ENCODE results near the gene CACNA2D3.

The CACNA2D3 gene

DNA sequence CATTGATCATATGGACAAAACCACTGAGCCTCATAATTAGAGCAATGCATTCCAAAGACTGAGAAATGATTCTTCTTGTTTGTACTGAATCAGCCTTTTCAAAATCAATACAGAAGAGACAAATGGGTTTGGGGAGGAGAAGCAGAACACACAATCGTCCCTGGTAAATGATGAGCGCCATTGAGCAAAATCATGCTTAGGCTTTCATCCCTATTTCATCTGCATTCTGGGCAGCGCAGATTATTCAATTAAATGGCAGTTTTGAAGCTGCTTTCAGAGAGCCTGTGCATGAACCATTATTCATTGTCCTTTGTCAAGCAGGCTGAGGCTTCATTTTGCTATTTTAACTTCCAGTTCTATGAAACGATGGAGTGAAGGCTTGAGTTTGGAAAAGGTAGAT, 371.9 kb downstream of the CACNA2D3 start:
- no peak for DNase-seq

DNA sequence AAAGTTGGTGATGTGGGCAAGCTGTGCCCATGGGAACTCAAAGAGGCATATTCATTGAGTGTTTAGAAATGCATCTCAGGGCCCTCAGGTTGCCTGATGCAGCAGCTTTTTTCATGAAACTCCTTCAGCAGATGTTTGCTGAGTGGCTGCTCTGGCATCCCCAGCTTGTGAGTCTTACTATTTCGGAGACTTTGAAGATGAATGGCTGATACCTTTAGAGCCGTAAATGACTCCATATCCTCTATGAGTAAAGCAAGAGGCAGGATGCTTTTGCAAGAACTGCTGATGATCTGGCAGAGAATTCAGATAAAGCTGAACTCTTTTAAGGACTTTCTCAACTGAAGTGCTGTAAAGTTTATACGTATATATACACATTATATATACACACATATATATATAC, 384.3 kb downstream of the CACNA2D3 start:
- DNase-seq, result no peak

DNA sequence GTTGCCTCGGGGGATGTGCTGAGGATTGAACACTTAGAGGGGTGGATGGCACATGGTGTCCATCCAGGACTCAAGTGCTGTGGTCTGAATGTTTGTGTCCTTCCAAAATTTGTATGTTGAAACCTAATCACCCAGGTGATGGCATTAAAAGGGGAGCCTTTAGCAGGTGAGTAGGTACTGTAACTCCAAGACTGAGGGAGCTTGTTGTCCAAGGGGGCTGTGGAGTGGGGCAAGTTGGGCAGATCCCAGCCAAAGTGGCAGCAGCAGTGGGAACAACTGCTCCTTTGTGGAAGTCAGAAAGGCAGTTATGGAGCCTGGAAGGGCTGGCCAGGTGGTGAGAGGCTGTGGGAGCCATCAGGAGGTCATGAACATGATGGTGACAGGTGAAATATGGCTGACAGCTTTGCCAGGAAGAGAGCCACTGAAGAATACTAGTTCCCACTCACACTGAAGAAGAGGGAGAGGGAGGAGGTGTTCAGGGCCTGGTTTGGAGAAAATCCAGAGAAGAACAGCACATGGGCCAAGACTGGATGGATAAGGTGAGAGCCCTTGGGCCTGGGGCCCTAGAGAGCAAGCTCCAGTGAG, 385.6 kb downstream of the CACNA2D3 start:
- no peak for DNase-seq

DNA sequence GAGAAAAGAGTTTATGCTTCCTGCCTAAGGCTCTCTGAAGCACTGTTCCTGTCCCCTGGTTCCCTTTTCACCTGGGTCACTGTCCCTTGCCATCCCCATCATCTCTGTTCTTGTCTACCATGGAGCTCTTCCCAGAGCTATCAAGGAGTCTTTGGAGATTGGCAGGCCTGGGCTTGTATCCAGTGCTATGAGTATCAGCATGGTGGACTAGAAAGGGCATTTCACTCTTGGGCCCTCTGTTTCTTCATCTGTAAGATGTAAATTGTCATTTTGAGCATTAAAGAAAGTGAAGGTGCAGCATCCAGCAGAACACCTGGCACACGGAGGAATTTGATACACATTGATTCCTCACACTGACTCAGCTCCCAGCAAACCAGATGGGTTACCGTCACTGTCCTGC, 388.2 kb downstream of the CACNA2D3 start:
- no peak for DNase-seq

DNA sequence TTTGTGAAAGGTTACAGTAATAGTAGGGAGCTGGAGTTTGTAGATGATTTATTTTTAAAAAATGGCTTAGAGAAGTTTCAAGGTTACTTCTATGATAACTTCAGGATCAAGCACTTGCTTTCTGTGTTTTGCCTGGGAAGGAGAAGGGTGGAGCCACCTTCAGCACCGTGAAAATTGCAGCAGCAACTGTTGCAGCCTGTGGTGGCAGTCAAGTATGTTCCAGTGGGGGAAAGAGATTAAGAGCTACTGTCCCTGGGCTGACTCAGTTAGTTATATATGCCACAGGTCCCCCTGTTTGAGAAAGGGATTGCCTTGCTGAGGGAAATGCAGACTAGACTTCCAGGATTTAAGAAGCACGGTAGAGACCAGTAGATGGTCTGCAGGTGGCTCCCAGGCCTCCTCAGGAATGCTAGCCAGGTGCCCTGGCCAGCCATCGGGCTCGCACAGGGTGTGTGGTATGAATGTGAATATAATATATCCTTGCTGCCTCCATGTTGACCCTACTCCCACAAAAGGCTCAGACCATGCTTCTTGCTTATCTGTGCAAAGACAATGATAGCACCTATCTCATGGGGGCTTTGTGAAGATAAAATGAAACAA, 389.5 kb downstream of the CACNA2D3 start:
- DNase-seq, result no peak

DNA sequence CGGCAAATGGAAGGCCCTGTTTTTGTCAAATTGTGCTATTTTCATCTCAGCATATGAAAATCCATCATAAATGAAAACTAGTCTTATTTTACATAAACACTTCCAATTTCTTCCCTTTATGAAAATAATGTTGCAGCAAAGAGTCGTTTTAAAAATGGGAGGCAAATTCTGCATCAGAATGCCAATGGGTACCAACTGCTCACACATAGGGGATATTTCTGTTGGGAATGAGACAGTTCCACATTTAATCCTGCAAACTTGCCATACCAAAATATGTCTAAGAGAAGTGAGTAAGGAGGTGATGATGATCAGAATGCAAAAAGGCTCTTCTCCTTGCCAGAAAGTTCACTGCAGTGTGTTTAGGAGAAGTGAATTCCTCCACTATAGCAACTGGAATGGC, 391.7 kb downstream of the CACNA2D3 start:
- DNase-seq, result no peak

DNA sequence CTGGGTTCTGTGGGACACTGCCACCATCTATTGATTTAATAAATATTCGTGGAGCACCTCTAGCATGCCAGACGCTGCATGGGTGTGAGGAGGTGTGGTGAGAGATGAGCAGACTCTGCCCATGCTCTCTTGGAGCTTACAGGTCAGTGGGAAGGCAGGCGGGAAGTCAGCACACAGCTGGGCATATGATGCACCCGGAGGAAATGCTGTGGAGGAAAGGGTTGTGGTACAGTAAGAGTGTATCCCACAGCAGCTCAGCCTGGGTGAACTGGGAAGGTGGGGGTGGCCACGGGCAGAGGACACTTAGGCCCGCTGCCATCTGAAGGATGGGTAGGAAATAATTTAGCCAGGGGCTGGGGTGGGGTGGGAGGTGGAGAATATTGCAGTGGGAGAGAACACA, 392.1 kb downstream of the CACNA2D3 start:
- DNase-seq, result no peak

DNA sequence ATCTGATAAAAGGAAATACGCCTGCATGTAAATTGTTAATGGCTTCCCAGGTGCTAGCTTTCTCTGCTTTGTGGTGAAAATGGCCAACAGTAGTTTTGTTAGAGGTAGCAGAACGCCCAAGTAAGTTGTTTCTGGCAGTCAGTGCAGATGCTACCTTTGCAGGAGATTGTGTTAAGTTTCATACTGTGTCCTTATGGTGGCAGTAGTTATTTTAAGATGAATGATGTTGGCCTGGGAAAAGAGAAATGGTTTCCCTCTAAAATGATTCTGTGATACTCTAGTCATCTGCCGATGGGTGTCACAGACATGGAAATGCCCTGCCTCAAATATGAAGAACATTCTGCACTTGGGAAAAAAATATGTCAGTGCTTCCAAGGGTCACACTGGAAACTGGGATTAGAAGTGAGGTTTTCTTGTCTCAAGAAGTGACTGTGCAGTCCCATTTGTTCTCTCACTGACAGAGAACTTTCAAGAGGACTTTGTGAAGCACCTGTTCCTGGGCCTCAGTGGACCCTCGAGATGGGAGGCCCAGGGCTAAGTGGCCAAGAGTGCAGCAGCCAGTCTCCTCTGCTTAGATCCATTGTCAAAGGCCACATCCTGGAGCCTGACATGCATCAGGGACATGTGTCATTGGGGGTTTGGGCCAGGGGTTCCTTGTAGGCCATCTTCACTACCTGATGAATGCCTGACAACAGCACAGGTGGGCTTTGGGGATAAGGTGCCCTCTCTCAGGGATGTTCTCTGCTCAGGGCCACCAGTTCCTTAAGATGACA, 393.3 kb downstream of the CACNA2D3 start:
- DNase-seq, result no peak

DNA sequence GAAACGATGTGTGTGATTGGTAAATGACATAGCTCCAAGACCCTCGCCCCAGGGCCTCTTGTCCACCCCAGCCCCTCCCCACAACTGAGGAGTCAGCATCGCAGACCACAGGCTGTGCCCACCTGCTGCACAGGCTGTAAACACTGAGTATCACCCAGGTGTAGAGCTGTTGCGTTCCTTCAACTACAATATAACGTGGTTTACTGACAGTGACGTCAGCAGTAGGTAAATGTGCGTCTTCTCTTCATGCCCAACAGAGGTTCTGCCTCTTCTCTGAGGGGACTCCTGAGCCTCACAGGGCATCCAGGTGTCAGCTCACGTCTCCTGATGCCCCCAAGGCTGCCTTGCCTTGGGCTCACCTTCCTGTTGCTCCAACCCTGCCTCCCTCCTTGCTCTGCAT, 395.1 kb downstream of the CACNA2D3 start:
- no peak for DNase-seq

DNA sequence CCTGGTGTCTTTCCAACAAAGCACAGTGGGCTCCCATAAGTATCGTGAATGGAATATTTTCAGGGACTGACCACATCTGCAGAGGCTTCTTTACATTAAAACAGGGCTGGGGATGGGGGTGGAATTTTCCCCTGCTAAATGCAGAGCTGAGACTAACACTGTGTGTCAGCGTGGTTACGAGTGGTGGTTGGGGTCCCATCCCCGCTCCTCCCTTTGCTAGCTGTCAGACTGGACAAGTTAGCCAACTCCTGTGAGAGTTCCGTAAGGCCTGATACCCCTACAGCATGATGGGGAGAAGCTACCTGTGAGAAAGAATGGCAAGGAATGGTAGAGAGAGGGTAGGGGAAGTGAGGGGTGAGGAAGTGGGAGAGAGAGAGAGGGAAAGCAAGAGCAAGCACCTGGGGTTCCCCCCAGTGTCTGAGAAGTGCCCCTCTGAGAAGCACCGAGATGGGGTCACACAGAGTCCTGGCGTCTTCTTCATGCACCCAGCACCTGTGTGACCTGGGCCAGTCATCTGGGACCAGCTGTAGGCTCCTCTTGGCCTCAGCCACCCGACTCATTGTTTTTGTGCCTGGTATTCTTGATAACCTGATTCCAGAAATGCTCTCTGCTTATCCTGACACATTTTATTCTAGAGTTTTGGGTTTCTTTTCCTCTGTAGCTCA, 395.8 kb downstream of the CACNA2D3 start:
- DNase-seq, result no peak

DNA sequence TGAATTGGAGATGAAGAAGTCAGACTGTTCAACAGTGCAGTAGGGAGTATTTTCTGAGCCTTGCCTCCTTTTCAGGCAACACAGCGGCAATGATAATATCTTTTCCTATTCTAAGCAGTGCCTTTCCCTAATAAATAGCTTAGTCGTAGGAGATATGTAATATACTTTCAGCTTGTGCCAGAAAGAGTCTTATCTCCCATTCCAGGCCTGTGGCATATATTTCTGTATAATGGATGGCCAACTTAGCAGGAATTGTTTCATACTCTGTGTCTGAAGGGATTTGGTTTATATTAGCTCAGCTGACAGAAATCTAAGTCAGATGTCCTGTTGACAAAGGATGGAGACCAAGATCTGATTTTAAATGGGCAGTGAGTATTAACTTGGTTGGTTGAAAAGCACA, 397.1 kb downstream of the CACNA2D3 start:
- no peak for DNase-seq

DNA sequence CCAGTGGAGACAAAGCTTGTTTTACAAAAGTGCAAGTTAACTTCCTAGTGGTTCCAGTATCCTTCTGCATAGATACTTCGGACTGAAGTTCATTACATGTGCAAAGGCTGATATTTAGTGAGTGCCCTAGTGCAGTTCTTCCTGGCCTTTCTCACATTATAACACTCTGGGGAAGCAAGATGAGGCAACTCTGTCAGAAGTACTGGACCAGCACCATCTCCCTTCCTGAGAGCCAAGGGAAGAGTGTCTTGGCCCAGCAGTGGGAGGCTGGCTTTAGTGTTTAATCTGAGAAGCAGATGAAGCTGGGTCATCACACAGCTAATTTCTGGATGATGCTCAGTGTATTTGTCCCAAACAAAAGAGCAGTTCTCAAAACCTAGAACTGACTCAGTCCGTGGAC, 397.7 kb downstream of the CACNA2D3 start:
- DNase-seq, result no peak

DNA sequence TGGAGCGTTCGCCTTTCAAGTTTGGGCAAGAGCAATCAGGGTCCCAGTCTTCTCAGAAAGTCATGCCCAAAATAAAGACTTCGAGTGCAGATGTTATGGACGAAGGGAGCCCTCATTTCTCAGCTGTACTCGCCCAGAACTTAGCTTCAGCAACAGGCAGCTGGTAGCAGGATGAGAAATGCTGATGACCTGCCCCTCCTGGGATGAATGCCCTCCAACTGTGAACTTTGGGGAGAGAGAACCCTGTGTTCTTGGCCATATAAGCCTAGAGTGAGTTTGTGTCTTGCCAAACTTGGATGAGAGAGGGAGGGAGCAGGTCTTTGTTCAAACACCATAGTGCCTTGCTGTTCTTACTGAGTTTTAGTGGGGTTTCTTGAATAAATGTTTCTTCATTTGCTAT, 405.2 kb downstream of the CACNA2D3 start:
- DNase-seq, result no peak

DNA sequence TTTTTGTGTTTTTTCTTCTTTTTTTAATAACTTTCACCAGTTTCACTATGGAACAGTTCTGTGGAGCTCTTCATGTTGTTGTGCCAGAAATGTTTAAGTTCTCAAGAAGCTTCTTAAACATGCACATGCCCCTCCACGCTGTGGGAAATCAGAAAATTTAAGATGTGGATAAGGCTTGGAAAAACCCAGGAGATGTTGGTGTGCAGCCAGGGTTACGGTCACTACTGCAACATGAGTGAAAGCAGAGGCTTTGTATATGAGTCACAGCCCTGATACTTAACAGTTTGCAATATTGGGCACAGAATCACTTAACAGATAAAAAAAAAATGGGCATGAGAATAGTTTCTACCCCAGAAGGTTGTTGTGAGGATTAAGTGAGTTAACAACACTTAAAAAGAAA, 405.6 kb downstream of the CACNA2D3 start:
- DNase-seq, result no peak

DNA sequence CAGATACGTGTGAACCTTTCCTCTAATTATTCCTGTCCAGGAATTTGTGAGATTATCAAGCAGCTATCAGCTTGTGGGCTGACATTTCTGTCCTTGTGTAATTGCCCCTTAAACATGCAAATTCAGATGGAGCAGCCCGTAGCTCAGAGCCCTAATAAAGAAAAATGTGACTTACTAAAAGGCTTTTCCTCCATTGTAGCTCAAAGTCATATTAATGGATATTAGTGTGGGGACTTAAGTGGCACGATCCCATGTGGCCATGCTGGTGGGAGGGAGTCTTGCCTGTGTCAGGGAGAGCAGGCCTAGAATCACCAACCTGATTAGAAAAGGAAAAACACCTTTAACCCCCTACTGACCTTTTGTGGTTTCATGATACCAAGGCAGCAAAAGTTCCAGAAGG, 406.3 kb downstream of the CACNA2D3 start:
- DNase-seq, result no peak

DNA sequence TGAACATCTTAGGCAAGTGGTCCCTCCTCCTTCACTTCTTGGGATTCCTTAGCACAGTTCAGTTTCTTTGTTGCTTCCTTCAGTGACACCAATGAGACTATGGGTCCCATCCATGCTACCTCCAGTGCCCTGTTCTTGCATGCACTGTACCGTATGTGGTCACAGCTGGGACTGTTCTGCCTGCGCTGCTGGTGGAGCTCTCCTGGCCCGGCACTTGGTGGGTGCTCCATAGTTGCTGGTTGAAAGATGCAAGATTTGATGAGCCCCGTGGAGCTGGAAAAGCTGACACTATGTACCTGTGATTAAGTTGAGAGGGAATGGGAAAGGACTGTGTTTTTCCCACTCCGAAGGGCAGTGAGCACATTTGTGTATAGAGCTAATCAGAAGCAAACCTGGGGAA, 407.7 kb downstream of the CACNA2D3 start:
- no peak for DNase-seq

DNA sequence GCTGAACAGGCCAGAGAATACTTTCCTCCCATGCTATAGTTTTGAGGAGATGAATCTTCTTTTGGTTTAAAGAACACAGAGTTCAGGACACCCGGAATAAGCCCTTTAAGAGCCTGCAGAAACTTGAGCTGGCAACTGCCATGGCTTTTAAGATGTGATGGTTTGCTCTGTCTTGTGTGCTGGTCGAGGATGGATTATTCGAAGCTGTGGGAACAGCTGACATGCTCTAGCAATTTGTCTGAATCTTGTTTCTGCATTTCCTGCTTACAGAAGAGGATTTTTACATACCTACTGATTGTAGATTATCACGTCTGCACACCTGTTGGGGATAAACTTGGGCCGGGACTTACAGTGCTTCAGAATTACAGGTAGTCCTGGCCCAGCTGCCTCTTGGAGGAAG, 408.6 kb downstream of the CACNA2D3 start:
- no peak for DNase-seq

DNA sequence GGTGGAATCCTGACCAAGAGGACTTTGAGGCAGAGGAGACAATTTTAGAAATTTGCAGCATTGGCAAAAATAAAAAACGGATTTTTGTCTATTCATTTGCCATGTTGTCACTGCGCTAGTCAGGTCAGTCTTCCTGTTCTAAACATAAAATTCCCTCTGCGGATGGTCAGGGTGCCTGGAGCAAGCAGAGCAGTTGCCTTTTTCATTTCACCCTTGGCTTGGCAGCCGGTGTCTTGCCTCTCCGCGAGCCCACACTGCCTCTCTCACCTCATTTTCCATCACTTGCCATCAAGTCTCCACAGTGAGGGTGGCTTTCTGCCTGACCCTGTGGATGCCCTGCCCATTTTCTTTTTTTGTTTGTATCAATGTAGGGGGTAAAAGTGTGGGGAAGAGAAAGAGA, 409.4 kb downstream of the CACNA2D3 start:
- no peak for DNase-seq

DNA sequence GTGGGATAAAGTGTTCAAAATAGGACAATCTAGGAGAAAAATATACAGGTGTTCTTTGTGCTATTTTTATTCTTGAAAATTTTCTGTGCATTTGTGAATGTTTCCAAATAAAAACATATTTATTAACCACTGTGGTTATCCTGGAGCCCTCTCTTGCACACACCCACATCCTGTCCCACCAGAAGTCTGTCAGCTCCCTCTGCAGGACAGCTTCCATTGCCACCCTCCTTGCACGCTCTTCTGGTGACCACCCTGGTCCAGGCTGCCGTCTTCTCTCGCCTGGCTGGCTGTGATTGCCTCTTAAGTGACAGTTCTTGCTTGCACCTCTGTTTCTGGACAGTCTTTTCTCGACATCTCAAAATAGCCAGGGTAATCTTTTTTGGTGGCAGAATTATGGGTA, 411.5 kb downstream of the CACNA2D3 start:
- no peak for DNase-seq

DNA sequence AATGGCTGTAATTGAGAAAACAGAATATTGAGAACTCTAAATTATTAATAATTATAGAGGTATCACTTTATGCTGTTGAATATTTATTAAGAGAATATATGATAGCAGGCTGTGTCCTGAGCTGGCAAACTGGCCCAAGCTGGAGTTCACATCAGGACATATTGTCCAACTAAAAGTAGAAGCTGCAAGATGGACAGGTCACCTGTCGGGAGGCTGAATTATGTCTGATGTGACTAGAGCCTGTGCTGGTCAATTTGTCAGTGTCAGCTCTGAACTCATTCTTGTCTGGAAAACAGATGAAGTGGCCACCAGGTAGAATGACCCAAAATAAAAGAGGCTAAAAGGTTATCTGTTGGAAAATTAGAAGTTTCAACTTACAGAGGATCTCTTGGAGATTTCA, 413.3 kb downstream of the CACNA2D3 start:
- no peak for DNase-seq

DNA sequence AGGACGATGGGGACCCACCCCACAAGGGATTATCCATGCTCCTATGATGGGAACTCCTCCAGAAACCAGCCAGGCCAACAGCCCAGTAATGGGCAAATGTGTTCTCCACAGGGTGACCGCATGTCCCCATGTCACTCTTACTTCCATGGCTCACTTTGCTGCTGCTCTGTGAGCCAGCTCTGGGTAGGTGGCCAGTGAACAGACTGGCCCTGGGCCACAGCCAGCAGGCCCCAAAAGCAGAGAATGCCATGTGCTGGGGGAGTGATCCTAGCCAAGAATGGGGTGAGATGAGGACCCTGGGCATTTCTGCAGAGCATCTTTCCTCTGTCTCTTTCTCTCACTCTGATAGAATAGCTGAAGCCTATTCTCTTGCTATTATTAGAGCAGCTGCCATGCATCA, 414.1 kb downstream of the CACNA2D3 start:
- DNase-seq, result no peak

DNA sequence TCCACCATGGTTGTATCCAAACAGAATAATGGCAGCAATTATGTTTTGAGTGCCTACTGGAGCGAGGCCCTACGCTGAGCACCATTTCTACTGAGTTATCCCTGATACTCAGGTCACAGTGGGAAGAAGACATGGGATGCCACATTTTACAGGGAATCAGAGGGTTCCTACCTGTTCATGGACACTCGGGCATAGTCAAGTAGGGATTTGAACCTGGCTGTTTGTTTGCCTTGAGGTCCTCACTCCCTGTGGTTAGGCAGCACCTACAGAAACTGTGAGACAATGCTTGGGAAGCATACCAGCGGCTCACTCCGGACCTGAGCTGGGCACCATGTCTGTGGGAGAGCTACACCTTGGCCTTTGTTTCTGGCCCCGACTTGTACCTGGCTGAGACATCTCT, 415.2 kb downstream of the CACNA2D3 start:
- DNase-seq, result no peak

DNA sequence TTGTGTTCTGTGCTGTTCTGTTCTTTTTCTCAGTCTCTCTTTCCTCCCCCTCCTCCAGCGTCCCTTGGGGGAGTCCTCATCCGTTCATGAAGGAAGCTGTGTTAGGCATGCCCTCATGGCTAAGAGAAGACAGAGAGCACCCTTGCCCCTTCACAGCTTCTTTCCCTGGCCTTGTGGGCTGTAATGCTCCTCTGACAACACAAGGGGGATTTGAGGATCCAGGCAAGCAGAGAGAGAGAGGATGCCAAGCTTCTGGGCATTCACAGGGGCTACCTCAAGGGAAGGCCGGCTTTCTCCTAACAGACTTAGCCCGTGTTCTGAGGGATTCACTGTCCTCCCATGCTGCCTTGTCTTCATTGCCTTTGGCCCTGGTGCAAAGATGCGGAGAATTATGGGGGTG, 416.0 kb downstream of the CACNA2D3 start:
- DNase-seq, result peak; percentile 1

DNA sequence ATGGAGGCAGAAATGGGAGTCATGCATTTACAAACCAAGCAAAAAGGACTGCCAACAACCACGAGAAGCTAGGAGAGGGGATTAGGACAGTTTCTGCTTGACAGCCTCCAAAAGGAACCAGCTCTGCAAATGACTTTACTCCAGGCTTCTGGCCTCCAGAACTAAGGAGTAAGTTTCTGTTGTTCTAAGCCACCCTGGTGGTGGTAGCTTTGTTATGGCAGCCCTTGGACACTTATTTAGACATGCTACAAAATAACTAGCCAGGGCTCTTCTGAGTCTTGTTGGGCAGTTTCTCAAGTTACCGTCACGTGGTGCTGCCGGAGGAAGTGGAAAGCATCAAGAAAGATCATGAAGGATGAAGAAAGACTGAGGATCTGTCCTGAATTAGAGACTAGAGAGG, 419.0 kb downstream of the CACNA2D3 start:
- DNase-seq, result no peak
